Endothelial cell of umbilical vein (primary cell): Measurements from ENCODE around the gene GPR32. TPM values are rescaled to one million over a fixed set of nuclear protein-coding genes. Genes with fewer than 3 reads are reported as not detected.

Experiments
- BruUV-seq: library from RNA; stranded (reverse); fragments of 400-500 nt; replicated peaks from 2 replicates; lab custom pipeline; 2021; lab: Mats Ljungman, UMichigan
- CTCF ChIA-PET: fragments of 300-600, 350-600 bp; sonication (Branson Sonifier 250); formaldehyde crosslinking; loops from one replicate; lab custom pipeline; 2021; ENCODE audit warnings: antibody characterized with exemption, inconsistent platforms; lab: Charles Lee
- POLR2A ChIA-PET: fragments of 300-600, 350-600 bp; sonication (Branson Sonifier 250); formaldehyde crosslinking; loops from one replicate; lab custom pipeline; 2021; ENCODE audit warnings: antibody characterized with exemption, inconsistent platforms; lab: Charles Lee
- DNase-seq: peaks from one replicate; pipeline ENCODE4 v3.0.0-alpha.2; 2011; ENCODE audit warnings: low read depth, low spot score
- FAIRE-seq: peaks from 2 replicates; lab custom pipeline; 2011; peaks lifted over from hg19 to GRCh38; lab: Jason Lieb, UNC
- H2AFZ ChIP-seq: 2 replicates; pipeline ENCODE4 v1.6.0; 2012; ENCODE audit warnings: low read depth, low read length, control low read depth, inconsistent platforms
- H3K27ac ChIP-seq: 2 replicates; pipeline ENCODE4 v1.5.1; 2011; ENCODE audit warnings: low read depth, mild to moderate bottlenecking, control low read depth, low read length, moderate library complexity; ENCODE audit not compliant: insufficient read depth
- H3K27me3 ChIP-seq, 2 experiments: 2 replicates each; pipeline versions ENCODE4 v1.6.0 to v1.6.1; 2011; ENCODE audit warnings: low read length in 2 of 2, mixed read lengths in 1 of 2; ENCODE audit not compliant: control insufficient read depth in 2 of 2, insufficient read depth in 2 of 2
- H3K36me3 ChIP-seq, 2 experiments: 2 replicates in 1 of 2; 3 replicates in 1 of 2; pipeline ENCODE4 v1.5.1; 2011; ENCODE audit warnings: low read length in 2 of 2, mild to moderate bottlenecking in 1 of 2, moderate library complexity in 1 of 2; ENCODE audit not compliant: control insufficient read depth in 2 of 2, insufficient read depth in 2 of 2; ENCODE audit errors: extremely low read depth in 1 of 2
- H3K4me1 ChIP-seq: 3 replicates; pipeline ENCODE4 v1.5.1; 2011; ENCODE audit warnings: mild to moderate bottlenecking, low read length; ENCODE audit not compliant: control insufficient read depth, insufficient read depth; ENCODE audit errors: extremely low read depth
- H3K4me2 ChIP-seq: 2 replicates; pipeline ENCODE4 v1.6.1; 2011; ENCODE audit warnings: low read length, control low read depth, mixed read lengths; ENCODE audit not compliant: insufficient read depth
- H3K4me3 ChIP-seq, 3 experiments: fragments of 200-600 bp in 1 of 3; sonication (generic), shearing (Covaris generic) in 1 of 3; replicated peaks in 1 of 3; 2 replicates each; pipeline ENCODE4 v1.5.1; 2011 to 2016; ENCODE audit warnings: control low read depth in 3 of 3, low read length in 3 of 3, mild to moderate bottlenecking in 2 of 3, inconsistent platforms in 1 of 3, low read depth in 1 of 3, moderate library complexity in 1 of 3; ENCODE audit not compliant: insufficient read depth in 1 of 3
- H3K79me2 ChIP-seq: 2 replicates; pipeline ENCODE4 v1.6.0; 2012; ENCODE audit warnings: low read length, inconsistent platforms; ENCODE audit not compliant: control insufficient read depth, insufficient read depth
- H3K9ac ChIP-seq: replicated peaks from 2 replicates; pipeline ENCODE3; 2011; ENCODE audit warnings: low read length, control low read depth; ENCODE audit not compliant: insufficient read depth; ENCODE audit errors: extremely low read depth
- H3K9me1 ChIP-seq: replicated peaks from 3 replicates; pipeline ENCODE4 v1.6.0; 2011; ENCODE audit warnings: mild to moderate bottlenecking, low read length; ENCODE audit not compliant: control insufficient read depth, insufficient read depth; ENCODE audit errors: extremely low read depth
- H3K9me3 ChIP-seq: replicated peaks from 2 replicates; pipeline ENCODE4 v1.5.1; 2012; ENCODE audit warnings: low read length, inconsistent platforms; ENCODE audit not compliant: control insufficient read depth, insufficient read depth
- H4K20me1 ChIP-seq: replicated peaks from 2 replicates; pipeline ENCODE3; 2011; ENCODE audit warnings: mild to moderate bottlenecking, low read length; ENCODE audit not compliant: control insufficient read depth, insufficient read depth; ENCODE audit errors: extremely low read depth
- CTCF ChIP-seq, 2 donors: IDR thresholded peaks; 1 replicate in 1 of 2; 2 replicates in 1 of 2; pipeline ENCODE4 v1.5.1; 2011; ENCODE audit warnings: low read length in 2 of 2, mild to moderate bottlenecking in 2 of 2, moderate library complexity in 2 of 2, control low read depth in 1 of 2, inconsistent platforms in 1 of 2, low read depth in 1 of 2; ENCODE audit not compliant: insufficient read depth in 1 of 2; ENCODE audit errors: extremely low read depth in 1 of 2
- FOS ChIP-seq: IDR thresholded peaks from 2 replicates; pipeline ENCODE4 v1.6.1; 2011; ENCODE audit warnings: mild to moderate bottlenecking, low read length, moderate library complexity, borderline replicate concordance; ENCODE audit not compliant: insufficient read depth
- GATA2 ChIP-seq: IDR thresholded peaks from 2 replicates; pipeline ENCODE4 v1.7.0; 2011; ENCODE audit warnings: low read depth, mild to moderate bottlenecking, moderate library complexity, mixed read lengths, low read length; ENCODE audit not compliant: insufficient read length, insufficient read depth
- JUN ChIP-seq: IDR thresholded peaks from 2 replicates; pipeline ENCODE4 v1.6.1; 2011; ENCODE audit warnings: borderline replicate concordance, low read depth; ENCODE audit not compliant: insufficient read length, insufficient read depth
- MYC ChIP-seq: IDR thresholded peaks from one replicate; pipeline ENCODE4 v1.6.1; 2011; ENCODE audit warnings: mild to moderate bottlenecking, low read depth, low read length
- POLR2A ChIP-seq: IDR thresholded peaks from 2 replicates; pipeline ENCODE4 v1.6.1; 2012; ENCODE audit warnings: low read depth, mild to moderate bottlenecking, control low read depth, low read length
- dilution Hi-C: fragments of 300-500 bp; cut with MboI; formaldehyde crosslinking; loops from one replicate; pipeline ENCODE4 v1.15.0; 2019; ENCODE audit warnings: low sequenced_read_pairs; ENCODE audit not compliant: extremely low pct_ligation_motif_present
- intact Hi-C: fragments of 100-400 bp; cut with micrococcal nuclease; formaldehyde crosslinking; loops from one replicate; pipeline ENCODE4 v1.10.0; 2022
- polyA plus RNA-seq, 4 experiments: library from polyadenylated mRNA; depleted of rRNA in 3 of 4; stranded (reverse) in 3 of 4; unstranded in 1 of 4; fragments of >200 nt; gene quantifications; 2 replicates each; pipeline versions ENCODE4 v1.2.1 to v1.2.3, GENCODE V29; 2011 to 2012; ENCODE audit warnings: missing spikeins in 1 of 4
- total RNA-seq: library from RNA; stranded (reverse); gene quantifications from 2 replicates; pipeline ENCODE4 v1.2.3, GENCODE V29; 2021

Gene GPR32
- total and polyA plus RNA-seq, 2 donors (not counting 3 experiments of a cell fraction or from before 2014, with no cell fraction given), result not detected

- intact Hi-C loops (no loop called here), dilution Hi-C loops (no loop called here)
- no peaks in the 10 kb centered on the region for H3K36me3 ChIP-seq
- H3K4me1 ChIP-seq, result no peaks in the 10 kb centered on the region
- no peak overlapping the region for H3K4me2 ChIP-seq
- no peak overlapping the region for H2AFZ ChIP-seq
- H3K9me3 ChIP-seq, result no peaks in the 10 kb centered on the region
- H3K9ac ChIP-seq, result no peak overlapping the region
- DNase-seq (no peak), FAIRE-seq (no peak)
- H3K4me3 ChIP-seq, result no peak overlapping the region
- no peaks in the 10 kb centered on the region for H3K9me1 ChIP-seq
- ChIA-PET CTCF (no interaction called here), POLR2A (no interaction called here)
- no peaks in the 10 kb centered on the region for H4K20me1 ChIP-seq
- H3K79me2 ChIP-seq, result no peaks in the 10 kb centered on the region
- BruUV-seq, result no TSS peak
- no peak for TF ChIP-seq JUN
- TF ChIP-seq GATA2, result no peak
- TF ChIP-seq FOS, result no peak
- no peak for TF ChIP-seq CTCF (IDR thresholded peaks at IDR 0.05; ENCODE audit: extremely low read depth in 1 of 2, insufficient read depth in 1 of 2, low read depth in 1 of 2, low read length in 2 of 2)
- TF ChIP-seq POLR2A, result no peak
- TF ChIP-seq MYC, result no peak
- H3K27me3 ChIP-seq, result peaks cover 21 to 23% of the 10 kb centered on the region in 2 experiments
- H3K27ac ChIP-seq, result no peak overlapping the region
Observed at GRCh38 chr19:50820549-50821247, 50.4 kb downstream of the GPR32 start.
